ENCODE data around the gene MOBP.
"Not testable (repeated sequence)": the region's sequence is repeated elsewhere in the genome, so short reads cannot be mapped to it uniquely, and the experiment has no call there.

Gene MOBP

GRCh38 chr3:39443530-39443929 lies 23.9 kb upstream of the MOBP start:
- Mint-ChIP-seq H3K36me3 (no peaks in the 10 kb centered on the region), H3K27ac (no peak overlapping the region), H3K4me3 (no peak overlapping the region), H3K4me1 (no peaks in the 10 kb centered on the region), H3K9me3 (no peaks in the 10 kb centered on the region)
- DNase-seq (ENCODE audit: low spot score in 2 of 2) (no peak), ATAC-seq (no peak)

GRCh38 chr3:39445927-39446326 lies 21.6 kb upstream of the MOBP start:
- no peaks in the 10 kb centered on the region for H3K4me1 Mint-ChIP-seq
- no peak for DNase-seq (ENCODE audit: low spot score in 2 of 2)

GRCh38 chr3:39446444-39446843 lies 21.0 kb upstream of the MOBP start:
- DNase-seq (ENCODE audit: low spot score in 2 of 2) (no peak), ATAC-seq (no peak)
- Mint-ChIP-seq H3K27ac (no peak overlapping the region), H3K4me3 (no peak overlapping the region), H3K36me3 (no peaks in the 10 kb centered on the region), H3K9me3 (no peaks in the 10 kb centered on the region), H3K4me1 (no peaks in the 10 kb centered on the region)

More at GRCh38 chr3:39445927-39446326, 21.6 kb upstream of the MOBP start:
- no peak for ATAC-seq
- H3K36me3 Mint-ChIP-seq: no peaks in the 10 kb centered on the region
- no peaks in the 10 kb centered on the region for H3K9me3 Mint-ChIP-seq
- no peak overlapping the region for H3K4me3 Mint-ChIP-seq
- H3K27ac Mint-ChIP-seq: no peak overlapping the region

GRCh38 chr3:39447637-39448483 lies 19.6 kb upstream of the MOBP start:
- H3K9me3 Mint-ChIP-seq: no peaks in the 10 kb centered on the region
- H3K36me3 Mint-ChIP-seq: no peaks in the 10 kb centered on the region
- peak; percentile 46 to 74 for DNase-seq (ENCODE audit: low spot score in 2 of 2)
- peak; percentile 82 for ATAC-seq
- no peak overlapping the region for H3K4me3 Mint-ChIP-seq
- H3K4me1 Mint-ChIP-seq: no peaks in the 10 kb centered on the region
- H3K27ac Mint-ChIP-seq: no peak overlapping the region

- Mint-ChIP-seq H3K36me3 (no peaks in the 10 kb centered on the region), H3K27ac (no peak overlapping the region), H3K4me1 (no peaks in the 10 kb centered on the region), H3K9me3 (no peaks in the 10 kb centered on the region), H3K4me3 (no peak overlapping the region)
- DNase-seq (ENCODE audit: low spot score in 2 of 2): no peak
- ATAC-seq: no peak
These were observed 18.8 kb upstream of the MOBP start for GRCh38 chr3:39448506-39449233.

- no peaks in the 10 kb centered on the region for H3K9me3 Mint-ChIP-seq
- no peak overlapping the region for H3K4me3 Mint-ChIP-seq
- H3K36me3 Mint-ChIP-seq: no peaks in the 10 kb centered on the region
- DNase-seq (ENCODE audit: low spot score in 2 of 2) (no peak), ATAC-seq (no peak)
- no peak overlapping the region for H3K27ac Mint-ChIP-seq
- H3K4me1 Mint-ChIP-seq: no peaks in the 10 kb centered on the region
These were observed 17.7 kb upstream of the MOBP start for GRCh38 chr3:39449796-39450195.

GRCh38 chr3:39453134-39453533 lies 14.3 kb upstream of the MOBP start:
- Mint-ChIP-seq H3K4me1 (no peaks in the 10 kb centered on the region), H3K36me3 (no peaks in the 10 kb centered on the region), H3K27ac (no peak overlapping the region), H3K9me3 (no peaks in the 10 kb centered on the region), H3K4me3 (no peak overlapping the region)
- ATAC-seq (no peak), DNase-seq (ENCODE audit: low spot score in 2 of 2) (no peak)

- H3K9me3 Mint-ChIP-seq; ATAC-seq; H3K36me3 Mint-ChIP-seq; H3K4me3 Mint-ChIP-seq; H3K4me1 Mint-ChIP-seq; H3K27ac Mint-ChIP-seq; DNase-seq (ENCODE audit: low spot score in 2 of 2): not testable (repeated sequence)
These were observed 13.6 kb upstream of the MOBP start for GRCh38 chr3:39453872-39454271.

- Mint-ChIP-seq H3K36me3 (no peaks in the 10 kb centered on the region), H3K9me3 (no peaks in the 10 kb centered on the region), H3K27ac (no peak overlapping the region), H3K4me3 (no peak overlapping the region), H3K4me1 (no peaks in the 10 kb centered on the region)
- DNase-seq (ENCODE audit: low spot score in 2 of 2) (no peak), ATAC-seq (no peak)
These were observed 12.8 kb upstream of the MOBP start for GRCh38 chr3:39454591-39455217.

GRCh38 chr3:39456159-39456558 lies 11.3 kb upstream of the MOBP start:
- no peak overlapping the region for H3K27ac Mint-ChIP-seq
- H3K4me3 Mint-ChIP-seq: no peak overlapping the region
- ATAC-seq: no peak
- no peak for DNase-seq (ENCODE audit: low spot score in 2 of 2)
- no peaks in the 10 kb centered on the region for H3K36me3 Mint-ChIP-seq
- no peaks in the 10 kb centered on the region for H3K4me1 Mint-ChIP-seq
- no peaks in the 10 kb centered on the region for H3K9me3 Mint-ChIP-seq

- Mint-ChIP-seq H3K36me3 (no peaks in the 10 kb centered on the region), H3K4me3 (no peak overlapping the region), H3K27ac (no peak overlapping the region), H3K4me1 (no peaks in the 10 kb centered on the region), H3K9me3 (no peaks in the 10 kb centered on the region)
- ATAC-seq: no peak
- DNase-seq (ENCODE audit: low spot score in 2 of 2): no peak
These were observed 10.1 kb upstream of the MOBP start for GRCh38 chr3:39457361-39457760.

- H3K36me3 Mint-ChIP-seq; ATAC-seq; H3K9me3 Mint-ChIP-seq; DNase-seq (ENCODE audit: low spot score in 2 of 2); H3K4me3 Mint-ChIP-seq; H3K4me1 Mint-ChIP-seq; H3K27ac Mint-ChIP-seq: not testable (repeated sequence)
These were observed 8.9 kb upstream of the MOBP start for GRCh38 chr3:39458579-39458978.

- DNase-seq (ENCODE audit: low spot score in 2 of 2) (no peak), ATAC-seq (no peak)
- Mint-ChIP-seq H3K36me3 (no peaks in the 10 kb centered on the region), H3K9me3 (no peaks in the 10 kb centered on the region), H3K27ac (no peak overlapping the region), H3K4me3 (no peak overlapping the region), H3K4me1 (no peaks in the 10 kb centered on the region)
These were observed 6.8 kb upstream of the MOBP start for GRCh38 chr3:39460677-39461076.

- Mint-ChIP-seq H3K27ac (no peak overlapping the region), H3K4me1 (no peaks in the 10 kb centered on the region), H3K4me3 (no peak overlapping the region), H3K9me3 (no peaks in the 10 kb centered on the region), H3K36me3 (no peaks in the 10 kb centered on the region)
- DNase-seq (ENCODE audit: low spot score in 2 of 2) (no peak), ATAC-seq (no peak)
These were observed 4.2 kb upstream of the MOBP start for GRCh38 chr3:39463269-39463668.

- H3K27ac Mint-ChIP-seq: no peak overlapping the region
- no peaks in the 10 kb centered on the region for H3K36me3 Mint-ChIP-seq
- H3K4me1 Mint-ChIP-seq: no peaks in the 10 kb centered on the region
- DNase-seq (ENCODE audit: low spot score in 2 of 2) (no peak), ATAC-seq (no peak)
- H3K9me3 Mint-ChIP-seq: no peaks in the 10 kb centered on the region
- no peak overlapping the region for H3K4me3 Mint-ChIP-seq
These were observed 492 bp upstream of the MOBP start for GRCh38 chr3:39466988-39467387.

GRCh38 chr3:39468108-39468436 lies 592 bp downstream of the MOBP start:
- H3K36me3 Mint-ChIP-seq: no peaks in the 10 kb centered on the region
- H3K4me3 Mint-ChIP-seq: no peak overlapping the region
- DNase-seq (ENCODE audit: low spot score in 2 of 2) (no peak), ATAC-seq (no peak)
- no peaks in the 10 kb centered on the region for H3K9me3 Mint-ChIP-seq
- H3K27ac Mint-ChIP-seq: no peak overlapping the region
- no peaks in the 10 kb centered on the region for H3K4me1 Mint-ChIP-seq
